DMS79 (cell line): ENCODE results near the gene OBSL1.

Experiments
- DNase-seq: peaks from one replicate; lab custom pipeline; 2025; lab: John Stamatoyannopoulos, UW

OBSL1 gene

DNA sequence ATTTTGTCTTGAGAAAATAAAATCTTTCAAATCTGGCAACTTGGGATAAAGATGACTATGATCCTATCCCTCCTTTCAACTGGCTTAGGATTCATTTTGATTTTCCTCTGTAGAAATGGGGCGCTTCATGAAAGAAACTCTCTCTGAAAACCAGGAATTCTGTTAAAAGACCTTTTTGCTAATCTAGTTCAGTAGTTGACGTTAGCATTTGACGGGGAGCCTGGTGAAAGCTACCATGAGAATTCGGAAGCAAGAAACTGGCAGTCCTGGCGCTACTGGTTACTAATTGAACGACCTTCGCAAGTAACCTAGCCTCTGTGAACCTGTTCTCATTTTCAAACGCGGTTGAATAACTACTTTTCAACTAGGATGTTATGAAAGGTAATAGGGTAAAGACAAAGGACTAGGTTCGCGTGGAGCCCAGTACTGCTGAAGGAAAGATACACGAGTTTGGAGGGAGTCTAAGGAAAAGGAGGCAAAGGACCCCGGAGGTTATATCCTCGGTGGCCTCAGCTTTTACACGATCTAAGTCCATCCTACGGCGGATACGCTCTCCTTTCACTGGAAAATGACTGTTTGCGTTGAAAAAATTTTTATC is 25.7 kb upstream of the OBSL1 start:
- DNase-seq = no peak

DNA sequence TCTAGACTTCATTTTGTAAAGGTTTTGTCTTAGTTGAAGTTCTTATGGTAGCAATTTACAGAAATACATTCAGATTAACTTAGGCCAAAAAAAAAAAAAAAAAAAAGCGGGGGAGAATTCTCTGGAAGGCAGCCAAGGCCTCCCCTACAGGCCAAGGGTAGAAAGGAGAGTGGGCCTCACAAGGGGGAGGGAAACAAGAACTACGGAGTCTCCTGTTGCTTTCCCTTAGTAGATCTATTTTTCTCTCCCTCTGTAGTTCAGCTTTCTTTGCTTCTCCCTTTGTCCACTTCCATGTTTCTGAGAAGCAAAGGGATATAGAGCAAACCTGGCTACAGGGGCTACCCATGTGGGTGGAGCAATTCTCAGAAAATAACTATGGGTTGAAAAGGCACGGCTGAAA is 23.9 kb upstream of the OBSL1 start:
- no peak for DNase-seq

- no peak for DNase-seq
Measured at GRCh38 chr2:219593154-219593553, 21.8 kb upstream of the OBSL1 start.

DNA sequence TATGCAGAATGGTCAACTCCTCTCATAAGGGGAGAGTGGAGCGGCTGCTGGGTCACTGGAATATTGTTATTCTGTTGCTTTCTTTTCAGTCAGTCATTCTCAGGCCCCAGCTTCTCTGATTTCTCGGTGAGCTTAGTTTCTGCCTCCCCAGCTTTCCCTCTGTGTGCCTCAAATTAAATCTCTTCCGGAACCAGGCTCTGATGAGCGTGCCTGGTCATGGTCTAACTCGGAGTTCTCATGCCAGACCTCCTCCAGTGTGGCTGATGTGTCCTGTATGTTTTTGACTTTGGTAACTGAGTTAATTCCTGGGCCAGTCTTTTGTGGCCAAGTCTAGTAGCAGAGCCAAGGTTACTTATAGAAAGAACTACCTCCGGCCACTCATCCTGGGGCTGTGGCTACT is 21.4 kb upstream of the OBSL1 start:
- DNase-seq = no peak

DNA sequence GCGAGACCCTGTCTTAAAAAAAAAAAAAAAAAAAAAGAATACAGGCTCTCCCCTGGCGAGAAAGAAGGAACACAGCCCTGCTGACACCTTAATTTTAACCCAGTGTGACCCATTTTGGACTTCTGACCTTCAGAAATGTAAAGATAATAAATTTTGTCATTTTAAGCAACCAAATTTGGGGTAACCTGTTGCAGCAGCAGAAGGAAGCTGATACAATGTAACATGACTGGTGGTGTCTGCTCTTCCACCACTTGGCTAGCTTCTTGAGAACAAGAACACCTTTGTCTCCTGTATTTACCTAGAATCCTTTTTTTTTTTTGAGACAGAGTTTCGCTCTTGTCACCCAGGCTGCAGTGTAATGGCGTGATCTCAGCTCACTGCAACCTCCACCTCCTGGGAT is 19.8 kb upstream of the OBSL1 start:
- DNase-seq = no peak

DNA sequence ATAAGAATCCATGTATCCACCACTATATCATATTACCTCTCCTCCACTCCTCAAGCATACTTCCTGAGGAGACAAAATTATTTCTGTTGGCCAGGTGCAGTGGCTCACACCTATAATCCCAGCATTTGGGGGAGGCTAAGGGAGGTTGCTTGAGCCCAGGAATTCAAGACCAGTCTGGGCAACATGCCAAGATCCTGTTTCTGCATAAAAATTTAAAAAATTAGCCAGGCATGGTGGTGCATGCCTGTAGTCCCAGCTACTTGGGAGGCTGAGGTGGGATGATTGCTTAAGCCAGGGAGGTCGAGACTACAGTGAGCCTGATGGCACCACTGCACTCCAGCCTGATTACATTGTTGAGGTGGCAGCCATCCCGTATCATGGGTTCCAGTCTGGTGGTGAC is 10.0 kb upstream of the OBSL1 start:
- DNase-seq = no peak

GRCh38 chr2:219578811-219579613 is 7.7 kb upstream of the OBSL1 start:
- DNase-seq = no peak

DNA sequence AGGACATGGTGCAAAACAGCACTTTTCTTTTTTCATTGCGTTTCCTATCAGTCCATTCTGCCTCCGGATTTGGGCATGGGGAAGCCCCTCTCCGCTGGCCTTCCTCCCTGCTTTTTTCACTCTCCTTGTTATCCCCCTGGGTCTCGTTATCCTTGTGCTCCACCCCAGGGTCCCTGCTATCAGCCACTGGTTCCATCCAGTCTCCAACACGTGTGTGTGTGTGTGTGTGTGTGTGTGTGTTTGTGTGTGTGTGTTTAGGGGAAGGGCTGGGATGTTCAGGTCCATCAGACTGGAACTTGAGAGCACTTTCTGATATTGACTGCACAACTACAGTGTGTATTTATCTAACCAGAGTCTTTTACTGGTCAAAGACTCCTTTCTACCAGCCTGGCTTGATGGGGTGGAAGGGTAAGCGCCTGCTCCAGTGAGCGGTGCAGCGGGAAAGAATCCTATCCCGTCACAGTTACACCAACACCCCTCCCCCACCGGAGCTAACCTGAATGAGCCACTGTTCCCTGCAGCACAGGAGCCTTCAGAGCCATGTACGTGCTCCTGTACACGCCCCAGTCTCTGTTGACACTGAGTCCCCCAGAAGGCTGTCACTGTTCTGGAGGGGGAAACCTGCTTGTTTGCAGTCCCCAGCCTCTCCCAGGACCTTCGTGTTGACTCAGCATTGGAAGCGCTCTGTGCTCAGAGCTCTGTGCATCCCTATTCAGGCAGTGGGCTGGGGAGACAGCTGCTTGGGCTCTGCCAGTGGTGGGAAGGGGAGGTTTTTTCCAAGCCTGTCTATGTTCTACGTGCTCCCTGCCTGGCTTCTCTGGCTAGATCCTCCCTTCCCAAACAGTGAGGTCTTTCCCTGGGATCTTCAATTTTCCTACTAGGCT is 5.4 kb upstream of the OBSL1 start:
- DNase-seq = peak; percentile 60

- no peak for DNase-seq
Measured at GRCh38 chr2:219575566-219576504, 4.5 kb upstream of the OBSL1 start.

- DNase-seq = peak; percentile 77
Measured at GRCh38 chr2:219574484-219575311, 3.4 kb upstream of the OBSL1 start.

GRCh38 chr2:219573166-219573565 is 1.8 kb upstream of the OBSL1 start:
- no peak for DNase-seq

DNA sequence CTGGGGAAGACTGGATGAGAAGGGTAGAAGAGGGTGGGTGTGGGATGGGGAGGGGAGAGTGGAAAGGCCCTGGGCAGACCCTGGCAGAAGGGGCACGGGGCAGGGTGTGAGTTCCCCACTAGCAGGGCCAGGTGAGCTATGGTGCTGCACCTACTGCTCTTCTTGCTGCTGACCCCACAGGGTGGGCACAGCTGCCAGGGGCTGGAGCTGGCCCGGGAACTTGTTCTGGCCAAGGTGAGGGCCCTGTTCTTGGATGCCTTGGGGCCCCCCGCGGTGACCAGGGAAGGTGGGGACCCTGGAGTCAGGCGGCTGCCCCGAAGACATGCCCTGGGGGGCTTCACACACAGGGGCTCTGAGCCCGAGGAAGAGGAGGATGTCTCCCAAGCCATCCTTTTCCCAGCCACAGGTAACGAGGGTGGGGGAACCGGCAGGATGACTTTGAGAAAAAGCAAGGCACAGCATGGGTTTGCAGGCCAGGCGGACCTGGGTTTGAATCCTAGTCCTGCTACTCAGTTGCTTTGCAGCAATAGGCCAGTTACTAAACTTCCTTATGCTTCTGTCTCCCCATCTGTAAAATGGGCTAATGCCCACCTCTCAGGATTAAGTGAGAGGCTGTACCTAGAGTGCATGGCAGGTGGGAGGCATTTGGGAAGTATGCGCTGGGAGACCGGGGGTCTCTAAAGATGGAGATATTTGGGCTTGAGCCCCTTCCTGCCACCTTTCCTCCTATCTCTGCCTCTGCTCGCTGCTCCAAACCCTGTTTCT is 1.1 kb upstream of the OBSL1 start, which contains the start of gene INHA:
Gene INHA, plus strand, starts transcription at position 74 of the 765 bp plus-strand sequence. Its CDS starts 65 bp downstream, at position 139.
- DNase-seq = no peak

- DNase-seq = no peak
Measured at GRCh38 chr2:219570924-219571310, 422 bp downstream of the OBSL1 start.

DNA sequence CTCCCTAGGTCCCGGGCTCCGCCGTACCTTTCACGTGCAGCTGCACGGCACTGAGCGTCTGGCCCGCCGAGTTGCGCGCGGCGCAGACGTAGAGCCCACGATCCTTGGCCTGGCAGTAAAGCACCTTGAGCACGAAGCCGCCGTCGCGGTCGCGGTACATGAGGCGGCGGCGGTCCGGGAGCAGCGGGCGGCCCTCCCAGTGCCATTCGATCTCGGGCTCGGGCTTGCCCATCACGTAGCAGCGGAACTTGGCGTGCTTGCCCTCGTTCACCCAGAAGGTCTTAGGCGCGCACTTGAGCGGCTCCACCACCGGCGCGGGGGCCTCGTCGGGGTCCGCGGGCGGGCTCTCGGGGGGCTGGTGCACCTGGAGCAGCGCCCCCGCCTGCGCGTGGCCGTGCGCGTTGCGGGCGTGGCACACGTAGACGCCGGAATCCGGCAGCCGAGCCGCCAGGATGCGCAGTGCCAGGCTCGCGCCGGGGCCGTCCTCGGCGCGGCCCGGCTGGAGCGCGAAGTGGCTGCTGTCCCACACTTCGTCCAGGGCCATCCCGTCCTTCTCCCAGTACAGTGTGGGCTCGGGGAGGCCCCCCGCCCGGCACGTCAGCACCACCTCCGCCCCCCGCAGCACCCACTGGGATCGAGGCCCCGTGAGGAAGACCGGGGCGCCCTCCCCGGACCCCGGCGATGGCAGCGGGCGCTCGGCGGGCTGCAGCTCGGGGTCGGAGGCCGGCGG is 980 bp downstream of the OBSL1 start:
- DNase-seq = peak; percentile 13

GRCh38 chr2:219569635-219570034 is 1.7 kb downstream of the OBSL1 start:
- DNase-seq = no peak

- DNase-seq = no peak
Measured at GRCh38 chr2:219569041-219569440, 2.3 kb downstream of the OBSL1 start.

DNA sequence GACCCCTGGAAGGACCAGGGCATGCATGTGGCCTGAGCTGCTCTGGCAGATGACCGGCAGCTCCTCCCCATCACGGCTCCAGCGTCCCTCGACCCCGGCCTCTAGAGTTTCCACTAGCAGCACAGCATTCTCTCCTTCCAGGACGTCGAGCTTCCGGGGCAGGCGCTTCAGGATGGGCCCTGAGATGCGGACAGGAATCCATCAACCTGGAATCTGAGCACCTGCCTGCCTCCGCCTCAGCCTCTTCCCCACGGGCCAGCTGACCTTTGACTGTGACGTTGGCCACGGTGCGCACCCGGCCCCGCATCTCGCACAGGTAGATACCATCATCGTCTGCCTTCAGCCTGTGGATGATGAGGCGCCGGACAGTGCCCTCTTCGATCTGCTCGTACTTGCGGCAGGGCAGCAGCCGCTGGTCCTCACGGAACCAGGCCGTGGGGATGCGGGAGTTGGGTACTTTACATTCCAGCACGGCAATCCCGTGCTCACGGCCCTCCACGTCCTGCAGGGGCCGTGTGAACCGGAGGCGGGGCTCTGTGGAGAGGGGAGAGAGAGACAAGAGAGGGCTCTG is 3.5 kb downstream of the OBSL1 start:
- DNase-seq = no peak

DNA sequence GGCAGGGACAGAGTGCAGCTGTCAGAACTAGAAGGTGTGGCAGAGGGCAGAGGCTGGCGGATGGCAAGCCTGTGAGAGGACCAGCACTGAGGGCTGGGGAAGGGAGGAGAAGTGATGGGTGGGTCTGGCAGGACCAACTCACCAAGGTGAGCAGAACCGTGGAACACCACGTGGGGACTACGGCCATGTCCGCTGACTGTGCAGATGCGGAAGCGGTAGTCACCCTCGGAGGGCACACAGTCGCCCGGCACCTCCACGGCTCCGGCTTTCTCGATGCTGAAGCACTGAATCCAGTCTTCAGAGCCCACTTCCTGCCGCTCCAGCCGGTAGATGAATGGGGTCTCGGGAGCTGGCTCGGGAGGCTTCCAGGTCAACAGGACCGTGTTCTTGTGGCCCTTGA is 4.2 kb downstream of the OBSL1 start:
- DNase-seq = no peak

- DNase-seq = no peak
Measured at GRCh38 chr2:219566640-219567039, 4.7 kb downstream of the OBSL1 start.
